Liver (tissue), 9 donors: Measurements from ENCODE around the gene TNPO2. TPM values are rescaled to one million over a fixed set of nuclear protein-coding genes. Genes with fewer than 3 reads are reported as not detected.
"Not testable (repeated sequence)": the region's sequence is repeated elsewhere in the genome, so short reads cannot be mapped to it uniquely, and the experiment has no call there.

Source experiments
- DNase-seq: peaks from one replicate; pipeline ENCODE4 v3.0.0-alpha.2; 2017; ENCODE audit warnings: low spot score
- H3K27ac ChIP-seq, 2 donors: one replicate each; pipeline ENCODE4 v1.7.0; 2013; ENCODE audit warnings: inconsistent platforms in 2 of 2, low read length in 2 of 2, control low read depth in 1 of 2, low read depth in 1 of 2, mild to moderate bottlenecking in 1 of 2
- H3K27me3 ChIP-seq, 4 donors: one replicate each; pipeline versions ENCODE4 v1.6.1 to v1.7.0; 2013; ENCODE audit warnings: low read length in 3 of 4, inconsistent platforms in 1 of 4, mild to moderate bottlenecking in 1 of 4, moderate library complexity in 1 of 4; ENCODE audit not compliant: control insufficient read depth in 4 of 4, insufficient read depth in 4 of 4
- H3K36me3 ChIP-seq, 4 donors: one replicate each; pipeline versions ENCODE4 v1.6.1 to v1.7.0; 2013; ENCODE audit warnings: low read length in 3 of 4, mild to moderate bottlenecking in 3 of 4, low read depth in 1 of 4, moderate library complexity in 1 of 4; ENCODE audit not compliant: control insufficient read depth in 4 of 4, insufficient read depth in 3 of 4
- H3K4me1 ChIP-seq, 4 donors: one replicate each; pipeline versions ENCODE4 v1.6.1 to v1.7.0; 2013; ENCODE audit warnings: low read length in 3 of 4, mild to moderate bottlenecking in 3 of 4, moderate library complexity in 1 of 4; ENCODE audit not compliant: control insufficient read depth in 4 of 4, insufficient read depth in 4 of 4
- H3K4me3 ChIP-seq, 3 donors: one replicate each; pipeline versions ENCODE4 v1.6.1 to v1.7.0; 2013; ENCODE audit warnings: low read length in 3 of 3, control low read depth in 1 of 3, low read depth in 1 of 3, mild to moderate bottlenecking in 1 of 3
- H3K9ac ChIP-seq, 2 donors: one replicate each; pipeline ENCODE4 v1.7.0; 2013; ENCODE audit warnings: low read length in 2 of 2, mild to moderate bottlenecking in 2 of 2, moderate library complexity in 2 of 2, control low read depth in 1 of 2, low read depth in 1 of 2
- H3K9me3 ChIP-seq, 4 donors: one replicate each; pipeline versions ENCODE4 v1.6.1 to v1.7.0; 2013; ENCODE audit warnings: low read length in 3 of 4; ENCODE audit not compliant: control insufficient read depth in 4 of 4
- FOXA1 ChIP-seq: IDR thresholded peaks from 2 replicates; pipeline ENCODE4 v1.6.1; 2016; ENCODE audit warnings: antibody characterized with exemption
- FOXA2 ChIP-seq: IDR thresholded peaks from 2 replicates; pipeline ENCODE4 v1.6.1; 2016; ENCODE audit warnings: antibody characterized with exemption
- HNF4A ChIP-seq, 2 donors: conservative IDR thresholded peaks; 2 replicates each; pipeline ENCODE4 v1.6.1; 2016; ENCODE audit warnings: antibody characterized with exemption in 2 of 2, mild to moderate bottlenecking in 2 of 2
- RAD21 ChIP-seq, 2 donors: IDR thresholded peaks; 2 replicates each; pipeline ENCODE4 v1.6.1; 2016; ENCODE audit warnings: antibody characterized with exemption in 2 of 2, mild to moderate bottlenecking in 2 of 2
- SP1 ChIP-seq: IDR thresholded peaks from 2 replicates; pipeline ENCODE4 v1.6.1; 2018; ENCODE audit warnings: antibody characterized with exemption, mild to moderate bottlenecking
- TAF1 ChIP-seq: conservative IDR thresholded peaks from 2 replicates; pipeline ENCODE4 v1.6.1; 2016; ENCODE audit warnings: antibody characterized with exemption, mild to moderate bottlenecking
- YY1 ChIP-seq: IDR thresholded peaks from 2 replicates; pipeline ENCODE4 v1.6.1; 2016; ENCODE audit warnings: antibody characterized with exemption, mild to moderate bottlenecking
- WGBS: extraction: QIAGEN DNeasy Blood & Tissue Kit; methylation state at CpG from one replicate; pipeline ENCODE4 v1.1.7; 2013; 5-methylcytosine and 5-hydroxymethylcytosine counted together
- polyA plus RNA-seq, 2 donors: library from polyadenylated mRNA; stranded (reverse) in 1 of 2; unstranded in 1 of 2; fragments of 200-250 nt in 1 of 2; fragments of >200 nt in 1 of 2; fragmentation: Nextera tagmentation in 1 of 2; extraction: Ambion mirVana in 1 of 2; gene quantifications; one replicate each; pipeline versions ENCODE4 v1.2.1 to v1.2.3, GENCODE V29; 2013 to 2015
- total RNA-seq, 2 donors: library from RNA; depleted of rRNA; stranded (reverse); fragments of >200 nt; gene quantifications; one replicate each; pipeline ENCODE4 v1.2.3, GENCODE V29; 2014
- TF ChIP-seq, protein P1 (sequence below): IDR thresholded peaks from 2 replicates; pipeline ENCODE4 v1.6.1; 2016; ENCODE audit warnings: antibody characterized with exemption
- TF ChIP-seq, protein P2 (sequence below): IDR thresholded peaks from 2 replicates; pipeline ENCODE4 v1.6.1; 2016; ENCODE audit warnings: antibody characterized with exemption
- donor health status: healthy.
- donor health status: healthy.
- donor health status: healthy.
- donor health status: healthy.
- donor health status: healthy.

Gene TNPO2
- total and polyA plus RNA-seq, 4 donors: 6.3 to 22.2 (median 15.8) TPM

DNA sequence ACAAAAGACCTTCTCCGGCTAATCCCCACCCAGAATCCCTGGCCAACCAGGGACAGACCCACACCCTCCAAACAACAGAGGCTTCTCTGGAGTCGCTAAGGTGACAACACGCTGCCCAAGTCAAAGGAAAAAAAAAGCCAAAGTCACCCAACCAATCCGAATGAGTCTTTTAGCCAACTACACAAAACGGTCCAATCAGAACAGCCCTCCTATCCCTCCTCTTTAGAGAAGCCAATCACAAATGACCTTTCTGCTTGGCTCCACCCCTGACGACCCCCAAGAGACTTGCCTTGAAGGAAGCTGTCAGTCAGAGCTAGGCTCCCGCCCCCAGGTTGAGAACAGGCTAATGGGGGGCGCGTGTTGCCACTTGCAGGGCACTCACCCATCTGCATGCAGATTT is 20.7 kb downstream of the TNPO2 start:
- TF ChIP-seq FOXA1 (no peak), HNF4A (conservative IDR thresholded peaks at IDR 0.05) (no peak), YY1 (no peak), SP1 (peak; percentile 32)
- 88% methylated on average over 9 of the region's 9 CpGs for WGBS

DNA sequence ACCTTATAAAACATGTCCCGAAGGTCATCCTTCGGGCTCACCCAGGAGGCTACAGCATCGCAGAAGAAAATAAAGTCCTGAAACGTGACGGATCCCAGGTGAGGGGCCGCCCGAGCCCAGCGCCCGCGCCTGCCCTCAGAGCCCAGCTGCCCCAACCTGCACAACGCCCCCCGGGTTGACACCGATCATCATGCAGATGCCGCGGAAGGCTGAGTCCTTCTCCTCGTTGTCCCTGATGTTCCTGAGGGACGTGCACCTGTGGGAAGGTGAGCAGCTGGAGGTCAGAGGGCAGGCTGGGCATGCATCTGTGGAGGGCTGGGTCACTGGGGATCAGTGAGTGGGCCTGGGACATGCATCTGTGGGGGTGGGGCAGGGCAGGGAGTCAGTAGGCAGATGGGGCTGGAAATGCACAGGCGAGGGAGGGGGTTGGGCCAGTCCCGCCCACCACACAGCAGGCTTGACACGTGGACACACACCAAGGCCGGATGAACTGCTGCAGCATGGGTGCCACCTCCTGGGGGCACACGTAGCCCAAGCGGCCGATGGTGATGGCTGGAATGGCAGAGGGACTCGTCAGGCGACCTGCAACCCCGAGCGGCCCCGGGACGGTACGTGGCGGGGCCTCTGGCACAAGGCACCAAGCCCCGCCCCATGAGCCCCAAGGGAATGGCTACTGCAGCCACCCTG is 22.0 kb downstream of the TNPO2 start:
- DNase-seq: no peak
- Histone ChIP-seq H3K4me3 (no peak overlapping the region), H3K9me3 (no peaks in the 10 kb centered on the region), H3K4me1 (peaks cover 0 to 6% (median 4%) of the 10 kb centered on the region in 4 donors), H3K27ac (no peak overlapping the region), H3K27me3 (no peaks in the 10 kb centered on the region), H3K36me3 (peaks cover 28 to 68% (median 31%) of the 10 kb centered on the region in 4 donors), H3K9ac (no peak overlapping the region)
- WGBS: 94% methylated on average over 33 of the region's 33 CpGs
- no peak for TF ChIP-seq YY1

More for the DNA sequence above, 20.7 kb downstream of the TNPO2 start:
- DNase-seq: no peak
- H3K9me3 ChIP-seq: no peaks in the 10 kb centered on the region
- H3K4me3 ChIP-seq: no peak overlapping the region
- no peak overlapping the region for H3K27ac ChIP-seq
- H3K27me3 ChIP-seq: no peaks in the 10 kb centered on the region
- H3K36me3 ChIP-seq: peaks cover 28 to 67% (median 33%) of the 10 kb centered on the region in 4 donors
- H3K4me1 ChIP-seq: no peaks in the 10 kb centered on the region
- no peak overlapping the region for H3K9ac ChIP-seq

DNA sequence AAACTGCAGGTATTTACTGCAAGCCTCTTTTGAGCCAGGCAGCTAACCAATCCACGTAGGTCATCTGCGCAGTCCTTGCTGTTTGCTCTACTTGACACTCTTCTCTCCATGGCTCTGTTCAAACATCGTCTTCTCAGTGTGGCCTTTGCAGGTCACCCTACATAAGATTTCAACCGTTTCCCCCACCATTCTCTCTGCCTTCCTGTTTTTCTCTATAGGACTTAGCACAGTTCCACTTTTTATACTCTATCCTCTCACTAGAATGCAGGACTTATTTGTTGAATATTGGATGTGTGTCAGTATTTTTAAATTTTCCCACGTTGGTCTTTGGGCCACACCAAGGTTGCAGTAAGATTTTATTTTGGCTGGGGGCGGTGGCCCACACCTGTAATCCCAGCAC is 25.6 kb downstream of the TNPO2 start:
- TF ChIP-seq TAF1 (no peak), RAD21 (IDR thresholded peaks at IDR 0.05) (no peak), FOXA2 (no peak)
- TF ChIP-seq, protein P1, sequence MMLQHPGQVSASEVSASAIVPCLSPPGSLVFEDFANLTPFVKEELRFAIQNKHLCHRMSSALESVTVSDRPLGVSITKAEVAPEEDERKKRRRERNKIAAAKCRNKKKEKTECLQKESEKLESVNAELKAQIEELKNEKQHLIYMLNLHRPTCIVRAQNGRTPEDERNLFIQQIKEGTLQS: no peak
- TF ChIP-seq, protein P2, sequence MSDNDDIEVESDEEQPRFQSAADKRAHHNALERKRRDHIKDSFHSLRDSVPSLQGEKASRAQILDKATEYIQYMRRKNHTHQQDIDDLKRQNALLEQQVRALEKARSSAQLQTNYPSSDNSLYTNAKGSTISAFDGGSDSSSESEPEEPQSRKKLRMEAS: no peak
- 83% methylated on average over 6 of the region's 6 CpGs for WGBS
- no peak for DNase-seq

DNA sequence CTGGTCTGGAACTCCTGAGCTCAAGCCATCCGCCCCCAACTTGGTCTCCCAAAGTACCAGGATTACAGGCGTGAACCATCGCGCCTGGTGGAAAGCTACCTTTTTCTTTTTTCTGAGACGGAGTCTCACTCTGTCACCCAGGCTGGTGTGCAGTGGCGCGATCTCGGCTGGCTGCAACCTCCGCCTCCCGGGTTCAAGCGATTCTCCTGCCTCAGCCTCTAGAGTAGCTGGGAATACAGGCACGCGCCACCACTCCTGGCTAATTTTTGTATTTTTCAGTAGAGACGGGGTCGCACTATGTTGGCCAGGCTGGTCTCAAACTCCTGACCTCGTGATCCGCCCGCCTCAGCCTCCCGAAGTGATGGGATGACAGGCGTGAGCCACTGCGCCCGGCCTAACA is 26.3 kb downstream of the TNPO2 start:
- not testable (repeated sequence) for DNase-seq, H3K9ac ChIP-seq, H3K4me3 ChIP-seq, H3K27me3 ChIP-seq, H3K27ac ChIP-seq, H3K9me3 ChIP-seq
- Histone ChIP-seq H3K36me3 (peaks cover under 1 to 28% (median 8%) of the 10 kb centered on the region in 4 donors), H3K4me1 (peaks cover 5 to 22% (median 16%) of the 10 kb centered on the region in 4 donors)
- WGBS: 97% methylated on average over 22 of the region's 22 CpGs

More for the DNA sequence above, 25.6 kb downstream of the TNPO2 start:
- Histone ChIP-seq H3K36me3 (peaks cover 7 to 35% (median 11%) of the 10 kb centered on the region in 4 donors), H3K9me3 (no peaks in the 10 kb centered on the region), H3K27ac (no peak overlapping the region), H3K9ac (no peak overlapping the region), H3K4me1 (peaks cover 5 to 22% (median 16%) of the 10 kb centered on the region in 4 donors), H3K27me3 (no peaks in the 10 kb centered on the region), H3K4me3 (no peak overlapping the region)
